Ishikawa (cell line): ENCODE measurements around the gene ZNF213.

Source experiments
- EGR1 ChIP-seq: IDR thresholded peaks from 2 replicates; pipeline ENCODE4 v1.6.1; 2012
- YY1 ChIP-seq: IDR thresholded peaks from 2 replicates; pipeline ENCODE4 v1.6.1; 2012; ENCODE audit warnings: low read depth

GRCh38 chr16:3115561-3115960, 19.3 kb upstream of the ZNF213 start:
- TF ChIP-seq YY1 (no peak), EGR1 (no peak)
